GM19023 (cell line): Measurements from ENCODE around the gene MYO1H.
"Not testable (repeated sequence)": the region's sequence is repeated elsewhere in the genome, so short reads cannot be mapped to it uniquely, and the experiment has no call there.

Experiments used
- ATAC-seq: cut with Tn5 transposase; IDR thresholded peaks from one replicate; pipeline ENCODE4 v1.9.1; 2021; ENCODE audit warnings: mild to moderate bottlenecking, moderate library complexity; ENCODE audit not compliant: unreplicated experiment

Gene MYO1H

DNA sequence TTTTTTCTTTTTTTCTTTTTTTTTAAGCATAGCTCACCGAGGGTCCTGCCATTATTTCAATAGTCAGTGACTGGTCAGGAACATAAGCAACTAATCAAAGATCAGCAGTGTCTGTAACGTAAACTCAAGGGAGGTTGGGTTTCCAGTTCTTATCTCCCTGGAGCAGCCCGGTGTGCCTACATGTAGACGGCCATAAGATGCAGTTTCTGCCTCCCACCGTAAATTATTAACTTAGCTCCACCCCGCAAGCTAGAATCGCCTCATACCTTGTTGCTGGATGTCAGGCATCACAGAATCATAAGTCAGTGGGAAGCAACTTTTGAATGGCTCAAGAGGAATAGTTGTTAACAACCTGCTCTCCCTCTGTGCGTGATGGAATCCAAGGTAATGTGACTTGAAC, at the start of gene MYO1H:
MYO1H (plus strand) TSS at position 312 of the 400 bp plus-strand sequence; CDS start at position 373, 61 bp downstream.
- no peak for ATAC-seq

DNA sequence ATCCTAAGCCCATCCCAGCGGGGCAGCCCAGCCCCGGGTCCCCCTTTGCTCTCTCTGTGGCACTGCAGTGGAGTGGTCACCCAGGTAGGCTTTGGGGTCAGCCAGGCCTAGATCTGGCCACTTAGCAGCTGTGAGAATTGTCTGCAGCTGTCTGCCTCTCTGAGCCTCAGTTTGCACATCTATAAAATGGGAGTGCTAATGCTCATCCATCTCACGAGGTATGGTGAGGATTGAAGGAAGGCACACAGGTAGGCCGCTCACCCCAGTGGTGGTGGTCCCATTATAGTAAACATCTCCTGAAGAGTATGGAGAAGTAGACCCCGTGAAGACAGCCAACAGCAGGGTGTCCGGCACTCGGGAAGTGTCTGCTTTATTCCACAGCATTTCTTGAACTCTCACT, 47.9 kb upstream of the MYO1H start:
- no peak for ATAC-seq

GRCh38 chr12:109301643-109302168, 46.0 kb upstream of the MYO1H start:
- no peak for ATAC-seq

DNA sequence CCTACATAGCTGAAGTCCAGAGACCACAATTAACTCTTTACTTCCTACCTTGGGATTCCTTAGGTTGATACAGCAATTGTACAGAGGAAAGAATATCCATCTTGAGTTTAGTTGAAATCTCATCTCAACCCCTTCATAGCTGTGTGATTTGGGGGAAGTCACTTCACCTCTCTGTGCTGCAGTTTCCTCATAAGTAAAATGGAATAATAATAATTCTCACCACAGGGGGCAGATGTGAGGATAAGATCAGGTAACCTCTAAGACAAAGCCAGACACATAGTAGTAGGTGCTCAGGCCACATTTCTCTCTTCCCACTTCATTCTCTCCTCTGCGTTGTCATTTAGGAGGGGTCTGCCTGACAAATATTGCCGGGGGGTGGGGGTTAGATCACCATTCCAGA, 45.3 kb upstream of the MYO1H start:
- no peak for ATAC-seq

- no peak for ATAC-seq
Measured at GRCh38 chr12:109302770-109303169, 44.9 kb upstream of the MYO1H start.

- no peak for ATAC-seq
Measured at GRCh38 chr12:109304485-109304884, 43.2 kb upstream of the MYO1H start.

- no peak for ATAC-seq
Measured at GRCh38 chr12:109305547-109305946, 42.2 kb upstream of the MYO1H start.

DNA sequence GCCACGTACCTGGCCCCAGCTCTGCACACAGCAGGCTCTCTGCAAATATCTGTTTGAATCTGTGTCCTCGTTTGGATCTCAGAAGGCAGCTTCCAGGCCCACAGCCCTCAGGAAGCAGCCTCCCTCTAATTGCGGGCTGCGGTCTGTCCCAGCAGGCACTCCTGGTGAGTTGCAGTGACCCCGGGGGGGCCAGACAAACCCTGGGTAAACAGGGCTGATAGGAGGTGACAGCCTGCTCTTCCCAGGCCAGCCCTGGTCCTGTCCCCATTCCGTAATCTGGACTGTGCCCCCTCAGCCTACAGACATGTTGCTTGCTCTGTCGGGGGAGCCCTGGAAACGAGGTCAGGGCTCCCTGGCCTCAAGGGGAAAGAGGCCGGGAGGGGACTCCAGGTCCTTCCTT, 40.6 kb upstream of the MYO1H start:
- no peak for ATAC-seq

- no peak for ATAC-seq
Measured at GRCh38 chr12:109308534-109309380, 38.9 kb upstream of the MYO1H start, which contains the start of gene FOXN4. FOXN4 (minus strand) TSS chr12:109309284; CDS start chr12:109308321, 963 bp downstream.

DNA sequence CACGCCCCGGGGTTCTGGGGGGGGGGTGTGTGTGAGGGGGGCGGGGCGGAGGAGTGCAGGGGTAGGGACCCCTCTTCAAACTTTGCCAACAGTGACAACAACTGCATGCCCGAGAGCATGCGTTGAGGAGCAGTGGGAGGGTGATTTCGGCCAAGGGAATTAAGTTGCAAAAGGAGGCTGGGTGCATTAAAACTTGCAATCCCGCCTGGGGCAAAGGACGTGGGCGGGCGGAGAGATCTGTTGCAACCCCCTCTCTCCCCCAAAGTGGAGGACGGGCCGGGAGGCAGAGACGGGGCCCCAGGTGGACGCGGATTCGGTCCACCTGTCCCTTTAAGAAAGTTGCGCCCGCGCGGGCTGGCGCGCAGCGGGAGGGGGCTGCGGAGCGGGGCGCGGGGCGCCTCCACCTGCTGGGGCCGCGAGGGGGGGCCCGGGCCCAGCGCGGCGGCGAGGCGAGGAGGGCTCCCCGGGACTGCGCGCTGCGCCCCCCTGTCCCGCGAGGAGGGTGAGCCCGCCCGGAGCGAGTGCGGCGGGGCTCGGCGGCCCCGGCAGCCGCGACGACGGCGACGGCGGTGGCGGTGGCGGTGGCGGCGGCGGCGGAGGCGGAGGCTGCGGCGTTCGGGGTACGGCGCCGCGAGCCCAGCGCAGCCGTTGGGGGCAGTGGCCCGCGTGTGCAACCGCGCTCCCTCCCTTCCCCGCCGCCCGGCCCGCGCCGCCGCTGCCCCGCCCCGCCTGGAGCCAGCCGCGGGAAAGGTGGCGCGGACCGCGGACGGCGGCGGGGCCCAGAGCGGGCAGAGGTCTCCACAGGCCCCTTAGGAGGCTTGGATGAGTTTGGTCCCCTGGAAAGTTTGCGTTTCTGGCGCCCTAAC, 38.1 kb upstream of the MYO1H start:
- no peak for ATAC-seq

DNA sequence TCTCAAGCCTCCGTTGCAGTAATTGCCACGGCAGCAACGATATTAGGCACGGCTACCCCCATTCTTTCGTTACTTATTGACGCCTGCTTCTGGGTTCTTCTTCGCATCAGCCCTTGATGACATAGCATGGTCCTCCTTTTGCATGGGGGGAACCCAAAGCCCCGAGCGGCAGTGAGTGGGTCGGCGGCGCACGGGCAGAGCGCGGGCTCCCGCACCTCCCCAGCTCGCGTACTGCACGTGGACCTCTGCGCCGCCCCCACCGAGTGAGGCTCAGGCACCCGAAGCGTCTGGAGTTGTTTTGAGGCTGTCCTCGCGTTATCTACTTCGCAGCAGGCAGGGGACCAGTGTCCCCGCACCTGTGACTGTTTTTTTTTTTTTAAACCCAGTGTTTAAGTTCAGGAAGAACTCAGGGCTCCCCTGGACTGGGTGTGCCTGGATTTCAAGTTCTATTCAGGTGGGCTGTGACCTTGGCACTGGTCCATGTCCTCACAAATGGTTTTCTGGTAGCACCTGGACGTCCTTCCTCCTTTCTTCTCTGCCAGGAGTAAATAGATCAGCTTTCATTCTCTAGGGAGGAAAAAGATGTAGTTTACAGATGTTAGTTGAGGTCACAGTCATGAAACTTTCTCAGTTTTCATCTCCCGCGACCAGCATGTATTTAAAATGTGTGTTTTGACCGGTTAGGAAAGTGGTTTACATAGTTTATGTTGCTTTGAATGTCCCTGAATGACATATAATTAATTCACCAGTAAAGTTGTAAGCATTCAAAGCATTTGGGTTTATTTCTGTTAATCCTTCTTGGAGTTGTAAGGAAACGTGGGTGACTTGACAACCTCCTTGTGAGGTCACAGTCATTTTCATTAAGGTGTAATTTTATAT, 37.2 kb upstream of the MYO1H start:
- ATAC-seq = no peak

- not testable (repeated sequence) for ATAC-seq
Measured at GRCh38 chr12:109321294-109321693, 26.4 kb upstream of the MYO1H start.

DNA sequence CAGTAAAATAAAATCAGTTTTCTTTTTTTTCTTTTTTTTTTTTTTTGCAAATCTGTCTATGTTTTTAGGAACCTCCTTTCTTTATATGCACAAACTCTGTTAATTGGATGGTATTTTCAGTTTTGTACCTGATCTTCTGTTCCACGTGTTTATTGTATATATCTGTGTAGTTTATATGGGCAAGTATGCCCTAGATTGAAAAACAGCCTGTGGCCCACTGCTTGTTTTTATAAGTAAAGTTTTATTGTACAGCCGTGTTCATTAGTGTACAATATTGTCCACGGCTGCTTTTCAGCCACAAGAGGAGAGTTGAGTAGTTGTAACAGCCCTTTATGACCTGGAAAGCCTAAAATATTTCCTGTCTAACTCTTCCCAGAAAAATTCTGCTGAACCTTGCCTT, 18.7 kb upstream of the MYO1H start:
- ATAC-seq = no peak

- no peak for ATAC-seq
Measured at GRCh38 chr12:109329686-109330085, 18.0 kb upstream of the MYO1H start.

GRCh38 chr12:109330282-109331230, 17.1 kb upstream of the MYO1H start:
- no peak for ATAC-seq

GRCh38 chr12:109331301-109331952, 16.3 kb upstream of the MYO1H start:
- ATAC-seq = no peak

- no peak for ATAC-seq
Measured at GRCh38 chr12:109334887-109335286, 12.8 kb upstream of the MYO1H start.

GRCh38 chr12:109336593-109336992, 11.1 kb upstream of the MYO1H start:
- no peak for ATAC-seq

- ATAC-seq = no peak
Measured at GRCh38 chr12:109343677-109344076, 4.0 kb upstream of the MYO1H start.
